ENCODE measurements around the gene SLC24A3. TPM values are rescaled to one million over a fixed set of nuclear protein-coding genes. Genes with fewer than 3 reads are reported as not detected.
A peak's percentile ranks its signal among the peaks of the same experiment; 100 is the strongest.
"Not testable (repeated sequence)": the region's sequence is repeated elsewhere in the genome, so short reads cannot be mapped to it uniquely, and the experiment has no call there.

The SLC24A3 gene
- total RNA-seq, 1 experiment from 2014 or later: 0.06 TPM

DNA sequence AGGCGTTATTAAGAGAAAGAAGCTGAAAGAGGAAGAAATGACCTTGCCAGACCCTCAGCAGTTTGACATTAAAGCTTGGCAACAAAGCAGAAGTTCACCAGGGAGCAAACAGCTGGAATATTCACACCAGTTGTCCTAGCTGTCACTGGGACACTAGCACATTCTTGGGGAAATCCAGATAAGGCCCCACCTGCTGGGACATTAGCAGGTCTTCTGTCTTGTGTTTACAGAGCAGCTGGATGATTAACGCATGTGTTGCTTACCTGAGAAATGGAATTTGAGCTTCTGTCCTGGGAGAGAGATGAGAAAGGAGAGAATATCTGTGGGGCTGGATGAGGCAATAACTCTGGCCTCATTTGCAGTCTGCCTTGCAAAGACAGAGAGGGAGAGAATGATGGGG, 408.0 kb downstream of the SLC24A3 start:
- no peak for DNase-seq (ENCODE audit: low read depth)

DNA sequence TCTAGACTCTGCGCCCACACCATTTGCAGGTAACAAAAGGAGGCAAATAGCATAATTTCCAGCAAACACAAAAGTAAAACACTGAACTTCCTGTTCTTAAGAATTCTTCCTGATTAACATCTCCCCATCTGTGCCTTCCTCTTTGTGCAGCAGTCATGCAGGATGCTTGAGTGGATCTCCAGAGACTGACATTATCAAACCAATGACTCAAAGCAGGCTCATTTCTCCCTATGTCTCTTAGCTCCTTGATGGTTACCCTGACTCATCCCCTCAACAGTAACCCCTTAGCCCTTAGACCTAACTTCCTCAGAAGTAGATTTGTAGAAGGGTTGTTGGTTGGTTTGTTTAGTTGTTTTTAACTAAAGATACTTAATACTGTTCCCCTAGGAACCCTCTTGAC, 408.6 kb downstream of the SLC24A3 start:
- peak; percentile 23 for DNase-seq (ENCODE audit: low read depth)

DNA sequence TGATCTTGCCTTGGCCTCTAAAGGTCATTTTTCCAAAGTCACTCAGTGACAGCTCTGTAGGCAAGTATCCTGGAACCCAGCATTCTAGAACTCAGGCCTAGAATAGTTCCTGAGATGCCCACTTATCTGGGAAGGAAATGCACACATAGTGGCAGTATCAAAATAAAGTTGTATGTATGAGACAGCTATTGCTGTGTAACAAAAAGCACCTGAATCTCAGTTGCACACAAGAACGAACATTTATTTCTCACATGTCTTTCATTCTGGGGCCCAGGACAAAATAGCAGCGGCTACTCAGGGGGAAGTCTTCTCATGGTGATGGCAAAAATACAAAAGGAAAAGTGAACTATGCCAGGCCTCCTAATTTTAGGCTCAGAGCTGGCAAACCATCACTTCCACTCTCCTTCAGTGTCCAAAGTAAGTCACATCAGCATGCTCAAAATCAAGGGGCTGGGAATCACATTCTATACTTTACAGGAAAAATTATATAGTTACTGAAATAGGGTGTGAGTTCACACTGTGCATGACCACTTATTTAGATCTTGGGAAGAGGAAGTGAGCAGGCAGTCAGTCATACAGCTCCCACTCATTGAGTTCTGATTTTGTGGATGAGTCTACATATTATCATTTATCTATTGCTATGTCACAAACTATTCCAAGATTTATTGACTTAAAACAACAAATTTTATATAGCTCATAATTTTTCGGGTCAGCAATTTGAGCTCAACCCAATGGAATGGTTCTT, 412.0 kb downstream of the SLC24A3 start:
- no peak for DNase-seq (ENCODE audit: low read depth)

DNA sequence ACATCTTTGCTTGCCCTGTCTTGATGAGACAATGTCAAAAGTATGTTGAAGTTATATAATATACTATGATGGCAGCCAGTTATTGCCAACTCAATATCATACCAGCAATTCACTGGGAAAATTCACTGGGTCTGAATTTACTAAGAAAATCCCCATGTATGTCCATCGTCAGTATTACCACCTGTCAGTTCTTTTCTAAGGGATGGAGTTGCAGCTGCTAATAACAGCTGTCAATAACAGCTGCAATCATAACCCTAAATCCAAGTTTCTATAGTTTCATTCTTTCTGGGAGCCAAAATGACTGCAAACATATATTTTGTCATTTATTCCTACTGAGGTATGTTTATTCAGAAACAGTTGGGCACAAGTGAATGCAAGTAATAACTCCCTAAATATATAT, 413.0 kb downstream of the SLC24A3 start:
- DNase-seq (ENCODE audit: low read depth): no peak

DNA sequence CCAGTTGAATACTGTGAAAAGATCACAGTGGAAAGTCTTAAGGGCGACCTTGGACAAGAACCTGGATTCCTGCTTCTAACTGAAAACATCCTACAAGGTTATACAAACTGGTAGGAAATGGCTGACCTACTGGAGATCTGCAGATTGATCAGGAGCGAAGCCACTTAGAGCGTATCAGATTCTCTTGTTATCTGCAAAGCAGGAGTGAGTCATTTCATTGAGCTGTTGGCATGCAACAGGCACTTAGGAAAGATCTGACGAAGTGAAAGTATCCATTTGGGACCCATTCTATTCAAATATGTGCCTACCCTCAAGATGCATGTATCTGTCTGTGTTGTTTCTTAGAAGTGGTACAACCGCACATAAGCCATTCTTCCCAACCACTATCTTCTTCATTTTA, 414.5 kb downstream of the SLC24A3 start:
- peak; percentile 18 for DNase-seq (ENCODE audit: low read depth)

DNA sequence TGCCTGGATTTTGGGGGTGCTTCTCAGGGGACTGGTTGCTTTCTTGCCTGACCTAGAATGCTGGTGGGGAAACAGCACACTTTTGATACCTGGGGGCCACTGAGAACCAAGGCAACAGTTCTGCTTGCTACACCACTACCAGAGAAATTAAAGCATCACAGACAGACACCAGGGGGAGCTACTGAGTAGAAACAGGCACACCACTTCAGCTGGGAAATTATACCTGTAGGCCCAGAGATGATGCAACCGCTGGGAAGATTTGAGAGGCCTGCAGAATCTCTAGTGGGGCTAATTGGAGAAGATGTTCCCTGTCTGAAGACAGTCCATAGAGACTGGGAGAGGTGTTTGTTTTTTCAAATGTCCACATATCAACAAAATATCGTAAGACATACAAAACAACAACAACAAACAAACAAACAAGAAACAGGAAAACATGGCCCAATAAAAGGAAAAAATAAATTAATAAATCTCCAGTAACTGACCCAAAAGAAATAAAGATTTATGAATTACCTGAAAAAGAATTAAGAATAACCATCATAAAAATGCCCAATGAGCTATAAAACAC, 416.2 kb downstream of the SLC24A3 start:
- DNase-seq (ENCODE audit: low read depth): peak; percentile 56

DNA sequence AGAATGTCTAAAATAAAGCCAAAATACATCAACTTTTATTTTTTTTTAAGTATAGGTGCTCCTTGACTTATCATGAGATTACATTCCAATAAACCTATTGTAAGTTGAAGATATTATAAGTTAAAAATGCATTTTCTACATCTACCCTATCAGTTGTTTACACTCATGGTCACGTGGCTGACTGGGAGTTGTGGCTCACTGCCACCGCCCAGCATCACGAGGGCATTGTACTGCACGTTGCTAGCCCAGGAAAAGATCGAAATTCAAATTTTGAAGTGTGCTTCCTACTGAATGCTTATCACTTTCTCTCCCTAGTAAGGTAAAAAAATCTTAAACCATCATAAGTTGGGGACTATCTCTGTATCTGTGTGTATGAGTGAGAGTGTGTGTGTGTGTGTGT, 419.0 kb downstream of the SLC24A3 start:
- no peak for DNase-seq (ENCODE audit: low read depth)

DNA sequence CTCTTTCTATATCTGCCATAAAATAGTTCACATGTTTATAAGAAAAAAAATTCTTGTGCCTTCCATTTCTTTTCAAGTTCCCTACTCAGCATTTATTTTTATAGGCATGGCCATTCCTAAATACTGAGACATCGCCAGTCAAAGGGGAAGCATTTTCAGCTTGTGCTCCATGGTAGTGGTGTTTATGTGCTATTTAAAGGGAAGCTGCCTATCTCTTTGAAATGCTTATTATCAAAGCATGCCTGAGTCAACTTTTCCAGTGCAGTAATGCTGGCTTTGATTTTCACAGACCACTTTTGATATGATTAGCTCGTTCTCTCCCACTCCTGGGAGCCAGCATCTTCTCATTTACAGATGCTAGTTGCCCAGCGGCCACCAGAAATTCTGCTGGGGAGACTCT, 421.5 kb downstream of the SLC24A3 start:
- no peak for DNase-seq (ENCODE audit: low read depth)

DNA sequence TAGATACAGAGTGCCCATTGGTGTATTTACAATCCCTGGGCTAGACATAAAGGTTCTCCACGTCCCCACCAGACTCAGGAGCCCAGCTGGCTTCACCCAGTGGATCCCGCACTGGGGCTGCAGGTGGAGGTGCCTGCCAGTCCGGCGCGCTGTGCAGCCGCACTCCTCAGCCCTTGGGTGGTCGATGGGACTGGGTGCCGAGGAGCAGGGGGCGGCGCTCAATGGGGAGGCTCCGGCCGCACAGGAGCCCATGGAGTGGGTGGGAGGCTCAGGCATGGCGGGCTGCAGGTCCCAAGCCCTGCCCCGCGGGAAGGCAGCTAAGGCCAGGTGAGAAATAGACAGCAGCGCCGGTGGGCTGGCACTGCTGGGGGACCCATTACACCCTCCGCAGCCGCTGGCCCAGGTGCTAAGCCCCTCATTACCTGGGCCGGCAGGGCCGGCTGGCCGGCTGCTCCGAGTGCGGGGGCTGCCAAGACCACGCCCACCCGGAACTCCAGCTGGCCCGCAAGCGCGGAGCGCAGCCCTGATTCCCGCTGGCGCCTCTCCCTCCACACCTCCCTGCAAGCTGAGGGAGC, 427.1 kb downstream of the SLC24A3 start:
- not testable (repeated sequence) for DNase-seq (ENCODE audit: low read depth)

DNA sequence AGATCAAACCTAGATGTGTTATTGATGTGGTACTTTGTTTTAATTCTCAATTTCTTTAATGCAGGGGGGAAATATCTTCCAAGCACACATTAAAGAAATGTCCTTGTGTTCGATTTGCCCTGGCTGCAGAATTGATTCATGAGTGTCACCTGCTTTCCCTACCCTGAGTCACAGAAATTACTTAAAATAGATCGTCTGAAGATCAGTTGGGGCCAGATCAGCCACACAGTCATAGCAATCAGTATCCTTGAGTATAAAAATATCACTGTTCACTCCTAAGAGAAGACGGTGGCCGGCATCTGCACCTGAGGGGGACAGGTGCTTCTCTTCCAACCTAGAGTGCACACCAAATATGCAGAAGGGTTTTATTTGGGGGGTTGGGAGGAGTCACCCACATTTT, 430.4 kb downstream of the SLC24A3 start:
- DNase-seq (ENCODE audit: low read depth): no peak

DNA sequence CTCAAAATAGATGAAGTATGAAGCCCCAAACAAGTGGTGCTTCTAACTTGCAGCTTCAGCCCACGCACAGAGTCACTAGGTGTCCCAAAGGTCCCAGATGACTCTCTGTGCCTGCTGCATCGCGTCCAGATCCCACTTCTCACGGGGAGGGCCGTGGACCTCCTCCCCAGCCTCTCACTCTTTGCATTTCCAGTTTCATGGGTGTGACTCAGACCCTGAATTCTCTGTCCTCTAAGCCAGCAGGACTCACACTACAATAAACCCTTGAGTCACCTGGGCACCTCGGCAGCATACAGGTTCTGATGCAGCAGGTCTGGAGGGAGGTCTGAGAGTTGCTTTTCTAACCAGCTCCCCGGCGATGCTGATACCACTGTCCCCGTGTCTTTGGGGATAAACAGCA, 431.6 kb downstream of the SLC24A3 start:
- DNase-seq (ENCODE audit: low read depth): no peak

DNA sequence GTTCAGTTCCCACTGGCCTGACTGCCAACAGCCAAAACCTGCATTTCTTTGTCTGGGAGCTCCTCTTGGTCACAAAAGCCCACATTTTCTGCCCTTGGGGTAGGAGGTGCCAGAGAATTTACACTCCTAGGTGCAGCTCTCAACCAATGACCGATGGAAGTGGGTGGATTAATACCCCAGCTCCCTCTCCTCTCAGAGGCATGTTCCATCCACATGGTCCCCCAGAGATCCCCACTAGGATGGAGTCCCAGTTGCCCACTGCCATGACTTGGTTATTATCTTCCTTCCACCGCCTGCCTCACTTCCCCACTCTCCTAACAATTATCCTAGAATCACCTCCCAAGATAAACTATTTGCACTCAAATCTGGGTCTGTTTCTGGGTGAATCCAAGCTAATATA, 434.5 kb downstream of the SLC24A3 start:
- DNase-seq (ENCODE audit: low read depth): no peak

DNA sequence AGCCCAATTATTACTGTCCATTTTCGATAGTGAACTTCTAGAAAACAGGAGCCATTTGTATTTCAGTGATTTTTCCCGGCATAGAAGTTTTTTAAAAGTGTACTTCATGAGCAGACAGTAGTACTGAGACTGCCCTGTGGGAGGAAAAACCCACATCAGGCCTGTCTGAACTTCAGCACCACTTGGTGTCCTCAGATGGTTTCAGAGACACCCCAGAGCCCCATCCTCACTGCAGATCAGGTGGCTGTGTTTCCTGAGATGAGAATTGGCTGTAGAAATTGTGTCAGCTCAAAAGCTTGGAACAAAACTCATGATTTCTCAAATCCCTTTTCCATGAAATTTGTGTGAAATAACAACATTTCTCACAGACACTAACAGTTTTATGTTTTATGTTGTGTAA, 435.6 kb downstream of the SLC24A3 start:
- DNase-seq (ENCODE audit: low read depth): no peak

DNA sequence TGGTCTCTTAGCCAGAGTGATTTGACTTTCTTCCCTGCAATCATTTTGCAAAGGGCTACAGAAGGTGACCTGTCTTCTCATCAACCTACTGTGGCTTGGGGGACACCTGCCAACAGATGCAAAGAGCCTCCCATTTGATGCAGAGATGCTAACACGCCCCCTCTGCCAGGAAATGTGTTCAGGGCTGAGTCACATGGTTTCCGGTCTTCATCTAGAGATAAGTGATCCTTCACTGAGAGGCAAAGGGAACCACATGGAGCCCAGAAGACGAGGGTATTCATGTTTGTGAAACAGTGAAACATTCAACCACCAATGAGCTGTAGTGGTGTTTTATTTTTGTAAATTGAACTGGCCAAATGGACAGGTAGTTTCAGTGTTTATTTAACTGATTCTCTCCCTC, 436.6 kb downstream of the SLC24A3 start:
- no peak for DNase-seq (ENCODE audit: low read depth)

DNA sequence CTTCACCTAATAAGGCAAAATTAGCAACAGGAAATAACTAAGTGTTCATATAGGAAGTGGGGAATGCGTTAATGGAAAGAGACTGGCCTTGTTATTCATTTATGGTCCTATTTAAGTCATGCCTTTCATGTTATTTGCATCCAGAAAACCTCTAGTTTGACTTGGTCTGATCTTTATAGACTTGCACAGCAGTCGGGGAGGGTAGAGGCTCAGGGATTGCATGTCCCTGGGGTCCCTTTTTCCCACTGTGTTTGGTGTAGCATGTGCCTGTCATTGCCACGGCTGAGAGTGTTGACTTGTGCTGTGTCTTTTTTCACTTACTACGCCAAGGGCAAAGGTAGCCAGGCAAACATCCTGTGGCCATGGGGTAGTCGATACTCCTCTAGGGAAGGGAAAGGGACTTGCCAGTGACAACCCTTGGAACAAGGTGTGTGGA, 440.2 kb downstream of the SLC24A3 start:
- DNase-seq (ENCODE audit: low read depth): no peak

DNA sequence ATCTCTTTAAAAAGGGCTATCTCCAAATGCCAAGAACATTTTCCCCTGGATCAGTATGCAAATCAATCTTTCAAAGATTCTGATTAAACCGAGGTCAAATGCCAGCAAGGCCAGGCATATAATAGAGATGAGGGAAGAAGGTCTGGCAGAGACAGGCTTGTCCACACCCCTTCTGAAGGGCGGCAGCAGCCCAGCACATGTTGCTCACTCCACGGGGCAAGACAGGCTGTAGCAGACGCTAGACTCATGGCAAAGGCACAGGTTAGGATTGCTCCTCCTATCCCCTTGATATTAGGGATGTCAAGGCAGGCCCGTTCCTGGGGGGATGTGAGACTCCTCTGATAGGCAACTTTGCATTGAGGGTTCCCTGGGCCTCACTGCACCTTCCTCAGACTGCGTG, 440.9 kb downstream of the SLC24A3 start:
- no peak for DNase-seq (ENCODE audit: low read depth)

DNA sequence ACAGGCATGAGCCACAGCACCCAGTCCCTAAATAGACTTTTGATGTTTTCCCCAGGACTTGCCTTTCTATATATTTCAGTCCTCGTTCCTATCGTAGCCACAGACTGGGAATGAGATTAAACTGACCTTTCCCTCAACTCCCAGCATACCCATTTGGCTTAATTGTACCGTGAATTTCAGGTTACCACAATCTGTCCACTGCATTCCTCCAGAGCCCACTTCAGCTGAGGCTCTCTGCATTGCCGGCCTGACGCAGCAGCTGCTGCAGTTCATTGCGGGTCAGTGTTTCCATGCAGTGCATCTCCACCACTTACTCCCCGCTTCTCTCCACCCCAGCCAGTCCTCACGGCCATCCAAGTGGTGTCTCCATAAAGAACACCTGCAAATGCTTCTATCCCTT, 442.5 kb downstream of the SLC24A3 start:
- no peak for DNase-seq (ENCODE audit: low read depth)

DNA sequence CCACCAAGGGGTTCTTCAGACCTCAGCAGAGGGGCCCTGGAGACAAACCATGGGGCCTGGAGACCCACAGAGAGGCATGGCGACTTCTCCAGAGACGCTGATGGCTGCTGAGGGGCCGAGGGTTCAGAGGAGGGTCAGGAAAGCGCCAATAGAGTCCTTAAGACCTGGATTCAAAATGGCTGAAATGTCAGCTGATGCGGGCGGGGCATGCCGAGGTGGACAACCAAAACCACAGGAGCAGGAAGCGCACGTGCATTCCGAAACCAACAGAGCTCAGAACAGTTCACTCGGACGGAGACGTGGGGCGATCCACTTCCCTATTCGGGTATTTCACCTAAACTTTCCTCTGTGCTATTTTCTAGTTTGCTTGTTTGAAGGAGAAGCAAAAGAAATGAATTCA, 445.7 kb downstream of the SLC24A3 start:
- DNase-seq (ENCODE audit: low read depth): no peak

DNA sequence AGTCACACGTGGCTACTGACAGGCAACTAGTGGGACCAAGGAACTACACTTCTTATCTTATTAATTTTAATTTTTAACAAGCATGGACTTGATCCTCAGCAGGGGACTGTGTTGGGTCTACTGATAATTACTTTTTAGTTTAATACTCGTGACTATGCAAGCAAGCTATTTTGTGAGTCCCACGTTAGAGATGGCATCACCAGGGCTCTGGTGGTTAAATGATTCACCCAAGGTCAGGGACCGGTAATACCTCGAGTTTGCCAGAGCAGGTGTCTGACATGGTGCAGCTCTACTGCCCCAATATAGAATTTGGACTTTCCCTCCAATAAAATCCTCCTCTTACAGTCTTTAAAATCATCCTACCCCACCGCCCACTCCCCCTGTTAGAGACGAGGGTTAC, 447.0 kb downstream of the SLC24A3 start:
- no peak for DNase-seq (ENCODE audit: low read depth)

DNA sequence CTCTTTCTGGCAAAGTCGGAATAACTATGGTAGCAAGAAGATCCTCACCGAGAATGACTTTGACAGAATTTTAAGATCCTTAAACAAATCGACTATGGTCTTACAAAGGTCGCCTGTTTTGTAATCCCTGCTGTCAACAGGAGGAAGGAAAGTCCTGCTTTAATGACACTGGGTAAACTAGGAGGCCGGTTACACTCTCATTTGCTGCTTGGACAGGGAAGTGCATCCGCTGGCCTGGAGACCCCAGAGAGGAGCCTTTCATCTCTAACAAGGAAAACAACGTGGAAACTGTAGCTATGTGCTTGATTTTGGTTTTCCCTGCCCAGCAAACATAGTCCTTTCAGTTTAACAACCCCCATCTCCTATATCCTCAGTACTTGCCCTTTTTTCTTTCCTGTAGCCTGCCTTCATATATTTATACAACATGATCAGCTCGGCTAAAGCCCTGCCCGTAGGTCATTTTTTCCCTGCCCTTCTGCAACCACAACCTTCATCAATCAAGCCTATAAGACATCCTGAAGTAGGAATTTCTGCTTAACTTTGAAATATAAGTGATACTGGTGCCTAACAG, 448.5 kb downstream of the SLC24A3 start:
- DNase-seq (ENCODE audit: low read depth): no peak

DNA sequence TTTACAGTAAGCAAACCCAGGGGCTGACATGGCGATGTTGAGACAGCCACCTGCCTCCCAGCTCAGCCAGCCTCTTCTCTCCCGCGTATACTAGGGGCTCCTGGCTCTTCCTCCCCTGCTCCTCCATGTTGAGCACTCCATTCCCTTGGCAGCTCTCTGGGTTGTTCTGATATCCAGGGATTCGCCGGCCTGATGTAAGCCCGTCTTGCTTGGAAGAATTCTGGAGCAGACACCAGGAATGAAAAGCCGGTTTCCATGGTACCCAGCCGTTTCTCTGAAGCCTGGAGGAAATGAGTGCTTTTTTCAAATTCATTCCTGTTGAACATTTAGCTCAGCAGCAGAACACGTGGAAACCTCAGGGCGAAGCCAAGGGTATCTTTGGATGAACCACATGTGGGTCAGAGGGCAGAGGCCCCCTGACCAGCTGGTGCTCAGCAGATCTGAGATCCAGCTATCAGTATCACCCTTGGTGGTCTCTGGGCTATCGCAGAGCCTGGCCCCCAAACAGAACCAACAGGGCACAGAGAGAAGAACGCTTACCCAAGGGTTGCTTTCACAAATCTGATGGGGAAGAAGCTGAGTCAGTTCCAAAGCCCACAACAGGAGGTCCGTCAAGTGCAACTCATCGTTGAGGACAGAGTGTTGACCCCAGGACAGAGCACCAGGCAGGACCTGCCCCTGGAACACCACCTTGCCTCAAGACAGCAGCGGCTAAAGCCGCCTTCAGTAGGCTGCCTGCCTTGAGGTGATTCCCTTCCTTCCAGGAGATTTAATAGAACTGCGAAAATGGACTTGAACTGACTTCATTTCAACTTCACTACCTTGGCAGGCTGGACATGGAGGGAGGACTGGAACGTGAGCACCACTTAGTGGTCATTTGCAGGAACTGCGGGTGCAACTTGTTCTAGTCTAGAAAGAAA, 449.5 kb downstream of the SLC24A3 start:
- peak; percentile 71 for DNase-seq (ENCODE audit: low read depth)

DNA sequence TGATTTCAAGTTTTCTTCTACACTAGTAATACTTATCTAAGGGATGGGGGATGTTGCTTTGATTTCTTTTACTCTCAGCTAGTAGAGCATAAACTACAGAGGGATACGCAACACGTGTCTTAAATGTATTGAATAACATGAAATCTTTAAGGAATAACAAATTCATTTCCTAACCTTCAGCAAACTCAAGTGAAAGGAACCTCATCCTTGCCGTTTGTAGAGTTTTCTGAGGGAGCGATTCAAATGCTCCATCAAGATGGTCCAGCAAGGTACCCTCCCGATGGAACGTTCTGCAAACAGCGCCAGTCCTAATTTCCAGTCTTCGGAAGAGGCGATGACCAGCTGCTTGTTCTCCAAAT, 450.2 kb downstream of the SLC24A3 start:
- no peak for DNase-seq (ENCODE audit: low read depth)
